Measurements from ENCODE around the gene SETD7.

- TF ChIP-seq CTCF (conservative IDR thresholded peaks at IDR 0.05; ENCODE audit: low read length) (peak; percentile 78), EZH2phosphoT487 (IDR thresholded peaks at IDR 0.05; ENCODE audit: borderline replicate concordance) (no peak)
Observed at GRCh38 chr4:139530833-139531427, 25.1 kb downstream of the SETD7 start.
